GM12878 (cell line): Measurements from ENCODE around the gene SETD9. TPM values are rescaled to one million over a fixed set of nuclear protein-coding genes. Genes with fewer than 3 reads are reported as not detected.

Source experiments
- ATAC-seq: fragments of 200-7000 bp; cut with Tn5 transposase; 3 replicates; pipeline ENCODE4 v1.9.1; 2020; ENCODE audit warnings: mild to moderate bottlenecking, moderate library complexity
- BruUV-seq: library from RNA; stranded (reverse); fragments of 400-500 nt; replicated peaks from 2 replicates; lab custom pipeline; 2021; lab: Mats Ljungman, UMichigan
- CTCF ChIA-PET: fragments of 300-600 bp; sonication (Branson Sonifier 250); formaldehyde crosslinking; extraction: SDS; loops from one replicate; lab custom pipeline; 2021; ENCODE audit warnings: inconsistent platforms; lab: Yijun Ruan, JAX
- POLR2A ChIA-PET: fragments of 350-600 bp; formaldehyde crosslinking; extraction: SDS; loops from one replicate; lab custom pipeline; 2021; ENCODE audit warnings: inconsistent platforms; lab: Charles Lee
- RAD21 ChIA-PET: fragments of 300-600 bp; sonication (Branson Sonifier 250); formaldehyde crosslinking; loops from one replicate; lab custom pipeline; 2023; ENCODE audit warnings: antibody characterized with exemption; ENCODE audit not compliant: unreplicated experiment; lab: Charles Lee
- SMC1A ChIA-PET: fragments of 300-600 bp; sonication (Branson Sonifier 250); formaldehyde crosslinking; loops from one replicate; lab custom pipeline; 2023; ENCODE audit not compliant: unreplicated experiment, uncharacterized antibody; lab: Charles Lee
- DNase-seq: peaks from one replicate; pipeline ENCODE4 v3.0.0-alpha.2; 2011; ENCODE audit warnings: low read depth, low spot score
- FAIRE-seq: peaks from 3 replicates; lab custom pipeline; 2011; peaks lifted over from hg19 to GRCh38; lab: Jason Lieb, UNC
- H2AFZ ChIP-seq: 2 replicates; pipeline ENCODE4 v1.6.0; 2011; ENCODE audit warnings: low read depth, low read length, control low read depth; ENCODE audit not compliant: control insufficient read depth
- H3K27ac ChIP-seq: 2 replicates; pipeline ENCODE4 v1.5.1; 2011; ENCODE audit warnings: control low read depth; ENCODE audit not compliant: control insufficient read depth, insufficient read depth
- H3K27me3 ChIP-seq, 2 experiments: replicated peaks in 1 of 2; 2 replicates each; pipeline versions ENCODE4 v1.6.0 to v1.6.1; 2011; ENCODE audit warnings: low read length in 1 of 2; ENCODE audit not compliant: control insufficient read depth in 2 of 2, insufficient read depth in 2 of 2
- H3K36me3 ChIP-seq, 2 experiments: 2 replicates each; pipeline ENCODE4 v1.5.1; 2011; ENCODE audit warnings: low read length in 1 of 2; ENCODE audit not compliant: control insufficient read depth in 2 of 2, insufficient read depth in 2 of 2
- H3K4me1 ChIP-seq: 2 replicates; pipeline ENCODE4 v1.6.1; 2011; ENCODE audit warnings: mild to moderate bottlenecking, low read length, moderate library complexity, mixed read lengths; ENCODE audit not compliant: control insufficient read depth, insufficient read depth
- H3K4me2 ChIP-seq: 2 replicates; pipeline ENCODE4 v1.6.0; 2011; ENCODE audit warnings: control low read depth; ENCODE audit not compliant: control insufficient read depth, insufficient read depth
- H3K4me3 ChIP-seq: fragments of 200-600 bp; sonication (generic); 2 replicates; pipeline ENCODE4 v1.5.1; 2016
- H3K79me2 ChIP-seq: 2 replicates; pipeline ENCODE4 v1.6.0; 2011; ENCODE audit warnings: low read length; ENCODE audit not compliant: control insufficient read depth, insufficient read depth
- H3K9ac ChIP-seq: 2 replicates; pipeline ENCODE4 v1.8.0; 2011; ENCODE audit warnings: low read length, control low read depth, mixed read lengths; ENCODE audit not compliant: control insufficient read depth, insufficient read depth
- H3K9me3 ChIP-seq: replicated peaks from 3 replicates; pipeline ENCODE4 v1.5.1; 2011; ENCODE audit warnings: mild to moderate bottlenecking, low read length; ENCODE audit not compliant: control insufficient read depth, insufficient read depth
- H4K20me1 ChIP-seq: 2 replicates; pipeline ENCODE4 v1.6.0; 2011; ENCODE audit not compliant: control insufficient read depth, insufficient read depth
- ASH2L ChIP-seq: fragments of 300-600, 200-600 bp; sonication (generic); IDR thresholded peaks from 2 replicates; pipeline ENCODE4 v1.6.1; 2017; ENCODE audit warnings: low read depth, mild to moderate bottlenecking, borderline replicate concordance
- BACH1 ChIP-seq: fragments of 450-650 bp; IDR thresholded peaks from 2 replicates; pipeline ENCODE4 v1.6.1; 2017; ENCODE audit warnings: mild to moderate bottlenecking, borderline replicate concordance
- BRCA1 ChIP-seq: IDR thresholded peaks from 2 replicates; pipeline ENCODE4 v1.6.1; 2011; ENCODE audit warnings: low read depth, low read length, improper control_type of control experiment
- DPF2 ChIP-seq: fragments of 450-650 bp; IDR thresholded peaks from 2 replicates; pipeline ENCODE4 v1.6.1; 2017; ENCODE audit warnings: mild to moderate bottlenecking
- E4F1 ChIP-seq: fragments of 450-650 bp; IDR thresholded peaks from 2 replicates; pipeline ENCODE4 v1.6.1; 2018; ENCODE audit warnings: borderline replicate concordance, mild to moderate bottlenecking; ENCODE audit not compliant: partially characterized antibody
- GATAD2B ChIP-seq: fragments of 450-650 bp; conservative IDR thresholded peaks from 2 replicates; pipeline ENCODE4 v1.6.1; 2017; ENCODE audit warnings: low read depth, mild to moderate bottlenecking, moderate library complexity
- HCFC1 ChIP-seq: fragments of 150-350 bp; IDR thresholded peaks from 2 replicates; pipeline ENCODE4 v1.6.1; 2014; ENCODE audit warnings: low read length
- MYB ChIP-seq: fragments of 150-350 bp; IDR thresholded peaks from 2 replicates; pipeline ENCODE4 v1.6.1; 2014; ENCODE audit warnings: mild to moderate bottlenecking, low read depth, low read length, borderline replicate concordance
- SKIL ChIP-seq: fragments of 450-650 bp; IDR thresholded peaks from 2 replicates; pipeline ENCODE4 v1.6.1; 2017; ENCODE audit warnings: mild to moderate bottlenecking, low read depth, inconsistent platforms; ENCODE audit not compliant: poor library complexity, severe bottlenecking
- SREBF1 ChIP-seq: IDR thresholded peaks from 2 replicates; pipeline ENCODE4 v1.6.1; 2012; ENCODE audit warnings: mild to moderate bottlenecking, low read length
- SREBF2 ChIP-seq: IDR thresholded peaks from 2 replicates; pipeline ENCODE4 v1.6.1; 2012; ENCODE audit warnings: mild to moderate bottlenecking, low read length
- WGBS: methylation state at CpG from one replicate; pipeline ENCODE4 v1.1.6; 2016; ENCODE audit warnings: low lambda C conversion rate; ENCODE audit not compliant: insufficient replicate concordance, insufficient coverage; ENCODE audit errors: missing lambda C conversion rate; 5-methylcytosine and 5-hydroxymethylcytosine counted together
- in situ Hi-C: fragments of 300-500 bp; cut with MboI; formaldehyde crosslinking; loops from 9 replicates; pipeline ENCODE4 v1.14.3; 2018; ENCODE audit warnings: mixed read lengths
- intact Hi-C: fragments of 100-400 bp; cut with micrococcal nuclease; formaldehyde crosslinking; loops from one replicate; pipeline ENCODE4 v1.14.2; 2022; ENCODE audit not compliant: unreplicated experiment
- polyA plus RNA-seq, 11 experiments: library from polyadenylated mRNA; depleted of rRNA in 4 of 11; unstranded in 6 of 11; stranded (reverse) in 5 of 11; fragments of >200 nt; fragmentation: Nextera tagmentation in 4 of 11; fragmentation: Illumina TruSeq in 1 of 11; extraction: Ambion mirVana in 4 of 11; extraction: Trizol in 1 of 11; gene quantifications; 1 replicate in 1 of 11; 2 replicates in 10 of 11; pipeline versions ENCODE4 v1.2.1 to v1.2.3, GENCODE V29; 2011 to 2016; ENCODE audit warnings: inconsistent platforms in 2 of 11, missing spikeins in 2 of 11, low read depth in 1 of 11
- total RNA-seq, 4 experiments: library from RNA; depleted of rRNA in 3 of 4; stranded (reverse); fragments of >200 nt in 3 of 4; fragmentation: Illumina TruSeq in 1 of 4; extraction: Trizol in 1 of 4; gene quantifications; 2 replicates each; pipeline versions ENCODE4 v1.2.1 to v1.2.3, GENCODE V29; 2013 to 2021

SETD9 gene
- total and polyA plus RNA-seq, 10 of the 15 experiments (the other 5 are each of a cell fraction or from before 2014, with no cell fraction given) = 8.7 to 17.8 (median 12.6) TPM

- WGBS = 92% methylated on average over 3 of the region's 3 CpGs
- peaks cover 2 to 7% of the 10 kb centered on the region in 2 experiments; a peak in 3 of 4 replicates for H3K36me3 ChIP-seq
- in situ Hi-C loops = no loop called here
- no peak overlapping the region for H3K9ac ChIP-seq
- RAD21 ChIA-PET = interaction anchor here (1.7 to 2.4 kb wide), 2 partner anchors 35 to 602 kb away, joined by 7 to 10 read pairs; no protein-coding TSS in a partner anchor
- H3K9me3 ChIP-seq = no peaks in the 10 kb centered on the region
- SMC1A ChIA-PET = interaction anchor here (0.6 to 1.4 kb wide), 4 partner anchors 10 to 602 kb away, joined by 3 to 4 read pairs (median 3); no protein-coding TSS in a partner anchor
- no TSS peak for BruUV-seq
- TF ChIP-seq SKIL = no peak
- TF ChIP-seq HCFC1 = no peak
- TF ChIP-seq GATAD2B = no peak
- no peak for TF ChIP-seq BRCA1
- TF ChIP-seq ASH2L = no peak
- no peak for TF ChIP-seq DPF2
- no peak for TF ChIP-seq SREBF2
- no peak for TF ChIP-seq MYB
- no peak for TF ChIP-seq BACH1
- TF ChIP-seq E4F1 = no peak
- TF ChIP-seq SREBF1 = no peak
- TF ChIP-seq, all 136 proteins: peak for 0
- DNase-seq (no peak), FAIRE-seq (no peak), ATAC-seq (no peak)
- ChIA-PET POLR2A (no interaction called here), CTCF (interaction anchor here (0.7 to 1.8 kb wide), 2 partner anchors 8 to 1459 kb away, joined by 3 to 4 read pairs; no protein-coding TSS in a partner anchor)
- Histone ChIP-seq H3K4me1 (no peaks in the 10 kb centered on the region), H3K27me3 (no peaks in the 10 kb centered on the region), H2AFZ (no peak overlapping the region), H3K79me2 (no peaks in the 10 kb centered on the region), H3K4me2 (no peak overlapping the region), H3K4me3 (no peak overlapping the region), H4K20me1 (no peaks in the 10 kb centered on the region), H3K27ac (no peak overlapping the region)
- intact Hi-C loops = no loop called here
Measured at GRCh38 chr5:56873056-56873455, 36.3 kb upstream of the SETD9 start.
